Astrocyte of the spinal cord (primary cell): ENCODE measurements around the gene SPOP.
"Not testable (repeated sequence)": the region's sequence is repeated elsewhere in the genome, so short reads cannot be mapped to it uniquely, and the experiment has no call there.

Source experiments
- DNase-seq: peaks from one replicate; pipeline ENCODE4 v3.0.0; 2011; ENCODE audit warnings: low read depth, low spot score
- H3K4me3 ChIP-seq: 2 replicates; pipeline ENCODE4 v1.5.1; 2011; ENCODE audit warnings: low read depth, mild to moderate bottlenecking, low read length, moderate library complexity
- CTCF ChIP-seq: IDR thresholded peaks from 2 replicates; pipeline ENCODE4 v1.5.1; 2012; ENCODE audit warnings: low read depth, mild to moderate bottlenecking, low read length, inconsistent platforms
- in situ Hi-C: cut with HindIII; loops from 2 replicates; pipeline ENCODE4 v1.10.0; 2017; ENCODE audit warnings: low sequenced_read_pairs

Gene SPOP

GRCh38 chr17:49573510-49574322 is 104.2 kb downstream of the SPOP start:
- in situ Hi-C loops = no loop called here
- no peak for TF ChIP-seq CTCF
- DNase-seq = no peak
- no peak overlapping the region for H3K4me3 ChIP-seq

- no peak for TF ChIP-seq CTCF
- H3K4me3 ChIP-seq = no peak overlapping the region
- DNase-seq = no peak
- in situ Hi-C loops = no loop called here
Observed at GRCh38 chr17:49572806-49573420, 105.0 kb downstream of the SPOP start.

- in situ Hi-C loops = no loop called here
- H3K4me3 ChIP-seq = no peak overlapping the region
- DNase-seq = no peak
- no peak for TF ChIP-seq CTCF
Observed at GRCh38 chr17:49572226-49572625, 105.7 kb downstream of the SPOP start.

GRCh38 chr17:49571764-49572163 is 106.1 kb downstream of the SPOP start:
- no peak for TF ChIP-seq CTCF
- DNase-seq = no peak
- no peak overlapping the region for H3K4me3 ChIP-seq
- in situ Hi-C loops = no loop called here

- H3K4me3 ChIP-seq = no peak overlapping the region
- DNase-seq = no peak
- in situ Hi-C loops = no loop called here
- no peak for TF ChIP-seq CTCF
Observed at GRCh38 chr17:49571283-49571682, 106.6 kb downstream of the SPOP start.

- no peak for DNase-seq
- in situ Hi-C loops = no loop called here
- H3K4me3 ChIP-seq = no peak overlapping the region
- TF ChIP-seq CTCF = no peak
Observed at GRCh38 chr17:49570540-49571242, 107.2 kb downstream of the SPOP start.

GRCh38 chr17:49568695-49569047 is 109.2 kb downstream of the SPOP start:
- DNase-seq, H3K4me3 ChIP-seq, in situ Hi-C loops: not testable (repeated sequence)
